Activated CD4-positive, alpha-beta memory T cell treated with anti-CD3 and anti-CD28 coated beads for 36 hours (primary cell): ENCODE data around the gene MRM1. TPM values are rescaled to one million over a fixed set of nuclear protein-coding genes. Genes with fewer than 3 reads are reported as not detected.
A peak's percentile ranks its signal among the peaks of the same experiment; 100 is the strongest.

Source experiments
- CTCF ChIA-PET: fragments of 350-600 bp; sonication (Branson Sonifier 250); formaldehyde crosslinking; loops from one replicate; lab custom pipeline; 2021; ENCODE audit warnings: antibody characterized with exemption, inconsistent platforms; lab: Charles Lee
- POLR2A ChIA-PET: fragments of 350-600 bp; sonication (Branson Sonifier 250); formaldehyde crosslinking; loops from one replicate; lab custom pipeline; 2021; ENCODE audit warnings: antibody characterized with exemption; lab: Charles Lee
- DNase-seq: peaks from one replicate; pipeline ENCODE4 v3.0.0-alpha.2; 2020
- H3K27ac Mint-ChIP-seq: one replicate; pipeline ENCODE4 v1.8.0; 2021; ENCODE audit warnings: mixed read lengths
- H3K27me3 Mint-ChIP-seq: one replicate; pipeline ENCODE4 v1.8.0; 2021; ENCODE audit warnings: mixed read lengths
- H3K36me3 Mint-ChIP-seq: one replicate; pipeline ENCODE4 v1.8.0; 2021; ENCODE audit warnings: mixed read lengths
- H3K4me1 Mint-ChIP-seq: one replicate; pipeline ENCODE4 v1.8.0; 2021; ENCODE audit warnings: low read depth, mixed read lengths
- H3K4me3 Mint-ChIP-seq: one replicate; pipeline ENCODE4 v1.8.0; 2021; ENCODE audit warnings: mild to moderate bottlenecking, mixed read lengths
- H3K9me3 Mint-ChIP-seq: one replicate; pipeline ENCODE4 v1.8.0; 2021; ENCODE audit warnings: mixed read lengths
- intact Hi-C: fragments of 100-400 bp; cut with micrococcal nuclease; formaldehyde crosslinking; loops from one replicate; pipeline ENCODE4 v1.15.1; 2023
- total RNA-seq, 2 experiments: library from RNA; stranded (reverse); gene quantifications; one replicate each; pipeline ENCODE4 v1.2.3, GENCODE V29; 2021

Gene MRM1
- total RNA-seq, 2 experiments from 2014 or later, result 13.5 to 14.6 TPM

DNA sequence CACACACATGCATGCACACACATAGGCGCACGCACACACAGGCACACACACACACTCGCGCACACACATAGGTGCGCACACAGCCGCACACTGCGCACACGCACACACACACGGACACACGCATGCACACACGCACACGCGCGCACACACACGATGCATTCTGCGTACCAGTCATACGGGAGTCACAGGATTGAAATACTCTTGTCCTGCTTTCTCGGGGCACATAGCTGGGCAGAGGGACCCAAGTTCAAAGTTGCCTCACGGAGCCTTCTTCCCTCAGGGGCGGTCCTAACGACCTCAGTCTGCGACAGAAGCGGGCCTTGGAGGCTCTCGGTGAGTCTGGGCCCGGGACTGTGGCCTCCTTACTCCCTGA lies 56.0 kb downstream of the MRM1 start:
- H3K36me3 Mint-ChIP-seq, result no peaks in the 10 kb centered on the region
- intact Hi-C loops, result no loop called here
- peaks cover 8% of the 10 kb centered on the region for H3K4me1 Mint-ChIP-seq
- H3K27me3 Mint-ChIP-seq, result peaks cover 26% of the 10 kb centered on the region
- H3K9me3 Mint-ChIP-seq, result no peaks in the 10 kb centered on the region
- ChIA-PET CTCF (no interaction called here), POLR2A (no interaction called here)
- H3K4me3 Mint-ChIP-seq, result no peak overlapping the region
- no peak overlapping the region for H3K27ac Mint-ChIP-seq
- no peak for DNase-seq

- ChIA-PET CTCF (interaction anchor here (0.5 to 1.2 kb wide), 3 partner anchors 10 to 87 kb away, joined by 3 to 4 read pairs (median 3); no protein-coding TSS in a partner anchor), POLR2A (no interaction called here)
- intact Hi-C loops, result no loop called here
- no peak overlapping the region for H3K27ac Mint-ChIP-seq
- H3K36me3 Mint-ChIP-seq, result no peaks in the 10 kb centered on the region
- peak; percentile 38 for DNase-seq
- H3K9me3 Mint-ChIP-seq, result no peaks in the 10 kb centered on the region
- peaks cover 26% of the 10 kb centered on the region for H3K27me3 Mint-ChIP-seq
- H3K4me1 Mint-ChIP-seq, result peaks cover 8% of the 10 kb centered on the region
- peak overlapping the region; percentile 34 for H3K4me3 Mint-ChIP-seq
Observed at GRCh38 chr17:36657763-36658490, 56.5 kb downstream of the MRM1 start.

Other genes starting within 250 kb of the MRM1 start
- not detected for gene TBC1D3H, start 213.1 kb upstream of the MRM1 start, total RNA-seq
- gene ZNHIT3, start 114.9 kb upstream of the MRM1 start, total RNA-seq, result 10 to 100 TPM; 41.6 to 45.2 TPM
- gene MYO19, start 66.7 kb upstream of the MRM1 start, total RNA-seq, result 100 to 1,000 TPM; 106 to 112 TPM
- 10 to 100 TPM; 11.8 to 12.3 TPM for gene PIGW, start 66.6 kb upstream of the MRM1 start, total RNA-seq
- gene GGNBP2, start 56.7 kb upstream of the MRM1 start, total RNA-seq, result 10 to 100 TPM; 74.8 to 84.0 TPM
- 10 to 100 TPM; 10.2 to 10.5 TPM for gene DHRS11, start 9.7 kb upstream of the MRM1 start, total RNA-seq